Loucy (cell line): ENCODE results near the gene EPB41L3.

Source experiments
- H2AFZ ChIP-seq: fragments of 200-600 bp; sonication (generic); 2 replicates; pipeline ENCODE4 v1.6.0; 2016; ENCODE audit warnings: antibody characterized with exemption, mild to moderate bottlenecking, low read length, moderate library complexity
- H3F3A ChIP-seq: fragments of 200-600 bp; 2 replicates; pipeline ENCODE4 v1.6.0; 2016; ENCODE audit warnings: antibody characterized with exemption, low read depth, mild to moderate bottlenecking
- H3K27me3 ChIP-seq: fragments of 200-600 bp; sonication (generic); 2 replicates; pipeline ENCODE4 v1.6.1; 2014; ENCODE audit warnings: low read length, mild to moderate bottlenecking; ENCODE audit not compliant: insufficient read depth, poor library complexity, severe bottlenecking
- H3K36me3 ChIP-seq: fragments of 200-600 bp; sonication (generic); 2 replicates; pipeline ENCODE4 v1.6.1; 2016; ENCODE audit warnings: low read length; ENCODE audit not compliant: insufficient read depth
- H3K4me1 ChIP-seq: fragments of 200-600 bp; sonication (generic); 2 replicates; pipeline ENCODE4 v1.5.1; 2014; ENCODE audit warnings: low read length, mild to moderate bottlenecking; ENCODE audit not compliant: insufficient read depth, poor library complexity, severe bottlenecking
- H3K4me2 ChIP-seq: fragments of 200-600 bp; sonication (generic); 2 replicates; pipeline ENCODE4 v1.6.0; 2014; ENCODE audit warnings: antibody characterized with exemption, low read length, low read depth, mild to moderate bottlenecking; ENCODE audit not compliant: poor library complexity, severe bottlenecking
- H3K4me3 ChIP-seq: fragments of 200-600 bp; sonication (generic); 2 replicates; pipeline ENCODE4 v1.5.1; 2014; ENCODE audit warnings: low read length, mild to moderate bottlenecking, mixed read lengths; ENCODE audit not compliant: poor library complexity, severe bottlenecking
- H3K79me2 ChIP-seq: fragments of 200-600 bp; sonication (generic); 2 replicates; pipeline ENCODE4 v1.6.1; 2014; ENCODE audit warnings: low read length; ENCODE audit not compliant: insufficient read depth
- H3K9ac ChIP-seq: fragments of 200-600 bp; sonication (generic); 2 replicates; pipeline ENCODE4 v1.6.0; 2014; ENCODE audit warnings: mild to moderate bottlenecking, low read depth, low read length, moderate library complexity; ENCODE audit not compliant: poor library complexity, severe bottlenecking
- H3K9me2 ChIP-seq: fragments of 200-600 bp; sonication (generic); replicated peaks from 2 replicates; pipeline ENCODE4 v1.6.1; 2016; ENCODE audit warnings: low read depth, low read length, mixed read lengths
- H3K9me3 ChIP-seq: fragments of 200-600 bp; sonication (generic); 2 replicates; pipeline ENCODE4 v1.6.1; 2014; ENCODE audit warnings: mild to moderate bottlenecking, antibody characterized with exemption, low read length, low read depth; ENCODE audit not compliant: insufficient read depth
- H4K20me1 ChIP-seq: fragments of 200-600 bp; sonication (generic); 2 replicates; pipeline ENCODE4 v1.6.0; 2014; ENCODE audit warnings: antibody characterized with exemption, low read length, mild to moderate bottlenecking; ENCODE audit not compliant: insufficient read depth, poor library complexity, severe bottlenecking
- CTCF ChIP-seq: fragments of 200-600 bp; sonication (generic); conservative IDR thresholded peaks from 2 replicates; pipeline ENCODE4 v1.5.1; 2014; ENCODE audit warnings: mild to moderate bottlenecking, antibody characterized with exemption, low read length
- EZH2phosphoT487 ChIP-seq: fragments of 200-600 bp; IDR thresholded peaks from 2 replicates; pipeline ENCODE4 v1.6.1; 2018; ENCODE audit warnings: antibody characterized with exemption, mild to moderate bottlenecking, moderate library complexity, borderline replicate concordance

EPB41L3 gene

DNA sequence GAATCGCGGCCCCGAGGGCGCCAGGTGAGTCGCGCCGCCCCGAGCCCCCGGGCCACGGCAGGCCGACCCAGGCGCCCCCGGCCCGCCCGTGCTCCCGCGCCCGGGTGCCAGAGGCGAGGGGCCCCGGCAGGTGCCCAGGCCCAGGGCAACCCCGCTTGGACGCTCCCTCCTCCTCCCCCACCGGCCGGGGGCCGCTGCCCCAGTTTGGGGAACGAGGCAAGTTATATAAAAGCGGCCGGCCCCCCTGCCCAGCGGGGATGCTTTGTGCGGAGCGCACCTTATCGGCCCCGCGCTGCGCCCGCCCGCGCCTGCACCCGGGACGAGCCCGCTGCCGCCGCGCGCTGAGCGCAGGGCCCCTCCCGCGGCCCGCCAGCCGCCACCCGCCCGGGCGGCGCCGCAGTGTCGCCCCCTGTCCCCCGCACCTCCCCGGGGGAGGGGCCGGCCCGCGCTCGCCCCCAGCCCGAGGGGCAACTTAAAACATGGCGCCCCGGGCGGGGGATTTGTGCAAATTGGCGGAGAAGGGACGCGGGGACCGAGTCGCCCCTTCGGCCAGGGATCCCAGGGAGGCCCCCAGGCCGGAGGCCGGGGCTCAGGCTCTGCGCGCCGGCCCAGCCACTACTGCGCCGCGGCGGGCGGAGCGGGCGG lies 639 bp downstream of the EPB41L3 start:
- Histone ChIP-seq H3K36me3 (no peaks in the 10 kb centered on the region), H4K20me1 (no peaks in the 10 kb centered on the region), H3K9me3 (no peaks in the 10 kb centered on the region), H3K9me2 (no peaks in the 10 kb centered on the region), H2AFZ (no peak overlapping the region), H3K27me3 (no peaks in the 10 kb centered on the region), H3K4me1 (no peaks in the 10 kb centered on the region), H3K4me3 (no peak overlapping the region), H3F3A (no peaks in the 10 kb centered on the region), H3K4me2 (no peak overlapping the region), H3K79me2 (no peaks in the 10 kb centered on the region), H3K9ac (no peak overlapping the region)
- TF ChIP-seq CTCF (no peak), EZH2phosphoT487 (no peak)

DNA sequence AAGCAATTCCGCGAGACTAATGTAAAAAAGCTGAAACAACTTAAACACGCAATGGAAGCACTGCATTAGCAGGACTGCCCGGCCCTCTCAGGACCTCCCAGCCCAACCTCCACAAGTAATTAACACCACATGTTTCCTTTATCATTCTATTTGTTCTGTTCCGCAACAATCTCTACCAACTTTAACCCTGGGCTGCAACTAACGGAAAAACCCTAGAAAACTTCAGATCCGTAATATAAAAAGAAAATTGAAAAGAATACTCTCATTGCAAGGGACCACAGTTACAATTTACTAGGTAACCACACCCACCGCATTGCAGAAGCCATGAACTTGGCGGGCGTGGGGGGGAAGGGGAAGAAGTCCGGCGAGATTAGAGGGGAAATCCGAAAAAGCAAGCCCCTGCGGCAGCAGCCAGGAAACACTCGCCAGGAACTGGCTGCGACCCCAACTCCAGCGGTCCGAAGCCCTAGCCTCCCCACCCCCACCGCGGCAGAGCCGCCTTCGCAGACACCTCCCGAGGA lies 1.2 kb downstream of the EPB41L3 start:
- Histone ChIP-seq H3K9ac (no peak overlapping the region), H3K9me2 (no peaks in the 10 kb centered on the region), H3K27me3 (no peaks in the 10 kb centered on the region), H3K79me2 (no peaks in the 10 kb centered on the region), H3K36me3 (no peaks in the 10 kb centered on the region), H3K9me3 (no peaks in the 10 kb centered on the region), H3K4me3 (no peak overlapping the region), H2AFZ (no peak overlapping the region), H3K4me2 (no peak overlapping the region), H3K4me1 (no peaks in the 10 kb centered on the region), H4K20me1 (no peaks in the 10 kb centered on the region), H3F3A (no peaks in the 10 kb centered on the region)
- no peak for TF ChIP-seq EZH2phosphoT487

- H2AFZ ChIP-seq = no peak overlapping the region
- H3K4me1 ChIP-seq = no peaks in the 10 kb centered on the region
- TF ChIP-seq EZH2phosphoT487 = no peak
- no peak for TF ChIP-seq CTCF
- no peaks in the 10 kb centered on the region for H3K9me2 ChIP-seq
- H3K4me2 ChIP-seq = no peak overlapping the region
- H3K9ac ChIP-seq = no peak overlapping the region
- H3F3A ChIP-seq = no peaks in the 10 kb centered on the region
- no peaks in the 10 kb centered on the region for H3K9me3 ChIP-seq
- H3K36me3 ChIP-seq = no peaks in the 10 kb centered on the region
- no peak overlapping the region for H3K4me3 ChIP-seq
- H3K79me2 ChIP-seq = no peaks in the 10 kb centered on the region
- H3K27me3 ChIP-seq = no peaks in the 10 kb centered on the region
- H4K20me1 ChIP-seq = no peaks in the 10 kb centered on the region
These were observed 2.2 kb downstream of the EPB41L3 start for GRCh38 chr18:5541644-5542043.

- H3K9ac ChIP-seq = no peak overlapping the region
- no peak overlapping the region for H2AFZ ChIP-seq
- H3K4me2 ChIP-seq = no peak overlapping the region
- no peaks in the 10 kb centered on the region for H3K27me3 ChIP-seq
- TF ChIP-seq EZH2phosphoT487 (no peak), CTCF (no peak)
- H3K9me2 ChIP-seq = no peaks in the 10 kb centered on the region
- H3K4me3 ChIP-seq = no peak overlapping the region
- no peaks in the 10 kb centered on the region for H3K9me3 ChIP-seq
- H3K79me2 ChIP-seq = no peaks in the 10 kb centered on the region
- H3F3A ChIP-seq = no peaks in the 10 kb centered on the region
- H3K4me1 ChIP-seq = no peaks in the 10 kb centered on the region
- no peaks in the 10 kb centered on the region for H4K20me1 ChIP-seq
- no peaks in the 10 kb centered on the region for H3K36me3 ChIP-seq
These were observed 4.4 kb downstream of the EPB41L3 start for GRCh38 chr18:5539391-5539790.
